H1 (cell line): ENCODE results near the gene TASOR2. TPM values are rescaled to one million over a fixed set of nuclear protein-coding genes. Genes with fewer than 3 reads are reported as not detected.

ENCODE experiments used
- CTCF ChIA-PET: fragments of 300-600 bp; sonication (Branson Sonifier 250); formaldehyde crosslinking; loops from one replicate; lab custom pipeline; 2021; ENCODE audit not compliant: partially characterized antibody; lab: Charles Lee
- POLR2A ChIA-PET: fragments of 300-600 bp; sonication (Branson Sonifier 250); formaldehyde crosslinking; loops from one replicate; lab custom pipeline; 2021; ENCODE audit warnings: inconsistent platforms; ENCODE audit not compliant: partially characterized antibody; lab: Charles Lee
- DNase-seq, 2 experiments: peaks; one replicate each; pipeline versions ENCODE4 v3.0.0 to v3.0.0-alpha.2; 2010 to 2022; ENCODE audit warnings: low spot score in 2 of 2, low read depth in 1 of 2, mixed read lengths in 1 of 2
- FAIRE-seq: peaks from 2 replicates; lab custom pipeline; 2011; peaks lifted over from hg19 to GRCh38; lab: Jason Lieb, UNC
- H2AFZ ChIP-seq: 2 replicates; pipeline ENCODE4 v1.8.1; 2012; ENCODE audit warnings: low read length, inconsistent platforms
- H2AK5ac ChIP-seq: 2 replicates; pipeline ENCODE4 v1.6.1; 2013; ENCODE audit warnings: low read depth, low read length
- H2BK120ac ChIP-seq: replicated peaks from 2 replicates; pipeline ENCODE3; 2013; ENCODE audit warnings: low read depth, low read length, inconsistent platforms
- H2BK12ac ChIP-seq: 2 replicates; pipeline ENCODE4 v1.6.1; 2013; ENCODE audit warnings: low read depth, low read length
- H2BK15ac ChIP-seq: 2 replicates; pipeline ENCODE4 v1.6.1; 2013; ENCODE audit warnings: low read length
- H2BK20ac ChIP-seq: 2 replicates; pipeline ENCODE4 v1.6.1; 2013; ENCODE audit warnings: low read length
- H2BK5ac ChIP-seq: 2 replicates; pipeline ENCODE4 v1.6.1; 2013; ENCODE audit warnings: low read depth, low read length
- H3K14ac ChIP-seq: 2 replicates; pipeline ENCODE4 v1.6.1; 2013; ENCODE audit warnings: inconsistent platforms; ENCODE audit not compliant: insufficient read length
- H3K18ac ChIP-seq: 2 replicates; pipeline ENCODE4 v1.6.1; 2013; ENCODE audit warnings: low read length; ENCODE audit errors: extremely low read depth
- H3K23ac ChIP-seq: 2 replicates; pipeline ENCODE4 v1.6.1; 2013; ENCODE audit warnings: inconsistent platforms; ENCODE audit not compliant: insufficient read length
- H3K23me2 ChIP-seq: 2 replicates; pipeline ENCODE4 v1.6.1; 2013; ENCODE audit warnings: low read depth, low read length
- H3K27ac ChIP-seq: 2 replicates; pipeline ENCODE4 v1.6.1; 2011; ENCODE audit warnings: low read depth, low read length, inconsistent platforms
- H3K27me3 ChIP-seq, 4 experiments: replicated peaks in 1 of 4; 1 replicate in 1 of 4; 2 replicates in 3 of 4; pipeline versions ENCODE4 v1.6.1 to v1.8.1; 2011 to 2013; ENCODE audit warnings: low read length in 3 of 4, mild to moderate bottlenecking in 3 of 4, inconsistent platforms in 2 of 4, mixed read lengths in 2 of 4, moderate library complexity in 1 of 4; ENCODE audit not compliant: control insufficient read depth in 3 of 4, insufficient read depth in 3 of 4; ENCODE audit errors: extremely low read depth in 1 of 4
- H3K36me3 ChIP-seq, 4 experiments: 2 replicates each; pipeline versions ENCODE4 v1.6.1 to v1.8.1; 2011 to 2013; ENCODE audit warnings: mild to moderate bottlenecking in 4 of 4, low read length in 3 of 4, moderate library complexity in 2 of 4, control low read depth in 1 of 4, inconsistent platforms in 1 of 4; ENCODE audit not compliant: insufficient read depth in 4 of 4, control insufficient read depth in 2 of 4
- H3K4ac ChIP-seq: replicated peaks from 2 replicates; pipeline ENCODE3; 2013; ENCODE audit warnings: low read length, low read depth, mixed read lengths, inconsistent platforms; ENCODE audit not compliant: insufficient read length
- H3K4me1 ChIP-seq, 4 experiments: replicated peaks in 1 of 4; 1 replicate in 1 of 4; 2 replicates in 3 of 4; pipeline versions ENCODE4 v1.6.1 to v1.8.1; 2011 to 2013; ENCODE audit warnings: low read length in 3 of 4, inconsistent platforms in 2 of 4, mixed read lengths in 1 of 4; ENCODE audit not compliant: insufficient read depth in 4 of 4, control insufficient read depth in 3 of 4
- H3K4me2 ChIP-seq, 2 experiments: 2 replicates each; pipeline versions ENCODE4 v1.6.1 to v1.8.1; 2011 to 2013; ENCODE audit warnings: low read depth in 2 of 2, low read length in 2 of 2, control low read depth in 1 of 2, inconsistent platforms in 1 of 2, mild to moderate bottlenecking in 1 of 2; ENCODE audit not compliant: insufficient read depth in 1 of 2
- H3K4me3 ChIP-seq, 4 experiments: fragments of 200-600, 300-600 bp in 1 of 4; sonication (generic), shearing (Covaris generic), sonication (Bioruptor Twin) in 1 of 4; 2 replicates each; pipeline versions ENCODE4 v1.5.1 to v1.8.1; 2011 to 2016; ENCODE audit warnings: low read length in 4 of 4, low read depth in 3 of 4, control low read depth in 2 of 4, inconsistent platforms in 2 of 4, mild to moderate bottlenecking in 2 of 4, mixed read lengths in 1 of 4, moderate library complexity in 1 of 4; ENCODE audit not compliant: insufficient read depth in 2 of 4; ENCODE audit errors: extremely low read depth in 1 of 4
- H3K56ac ChIP-seq: replicated peaks from 2 replicates; pipeline ENCODE3; 2013; ENCODE audit warnings: low read depth, mild to moderate bottlenecking, mixed read lengths, low read length, inconsistent platforms; ENCODE audit not compliant: insufficient read length
- H3K79me1 ChIP-seq: 2 replicates; pipeline ENCODE4 v1.6.1; 2013; ENCODE audit warnings: low read depth, low read length, control low read depth
- H3K79me2 ChIP-seq, 2 experiments: 2 replicates each; pipeline versions ENCODE4 v1.6.1 to v1.8.1; 2012 to 2013; ENCODE audit warnings: low read length in 2 of 2, mild to moderate bottlenecking in 2 of 2, inconsistent platforms in 1 of 2; ENCODE audit not compliant: insufficient read depth in 2 of 2, control insufficient read depth in 1 of 2
- H3K9ac ChIP-seq, 4 experiments: replicated peaks in 1 of 4; 1 replicate in 1 of 4; 2 replicates in 3 of 4; pipeline versions ENCODE4 v1.6.1 to v1.8.1; 2011 to 2013; ENCODE audit warnings: low read depth in 3 of 4, low read length in 3 of 4, control low read depth in 2 of 4, mild to moderate bottlenecking in 2 of 4, moderate library complexity in 2 of 4, inconsistent platforms in 1 of 4; ENCODE audit errors: extremely low read depth in 1 of 4
- H3K9me3 ChIP-seq, 2 experiments: 2 replicates each; pipeline versions ENCODE4 v1.6.1 to v1.8.1; 2012 to 2013; ENCODE audit warnings: mild to moderate bottlenecking in 2 of 2, moderate library complexity in 2 of 2, control low read depth in 1 of 2, inconsistent platforms in 1 of 2, low read depth in 1 of 2, low read length in 1 of 2, mixed read lengths in 1 of 2; ENCODE audit not compliant: insufficient read depth in 2 of 2
- H4K20me1 ChIP-seq, 2 experiments: replicated peaks in 1 of 2; 2 replicates each; pipeline versions ENCODE3 to v1.8.1; 2011 to 2013; ENCODE audit warnings: inconsistent platforms in 2 of 2, low read length in 2 of 2, mild to moderate bottlenecking in 1 of 2; ENCODE audit not compliant: insufficient read depth in 2 of 2, control insufficient read depth in 1 of 2
- H4K5ac ChIP-seq: 2 replicates; pipeline ENCODE4 v1.6.1; 2013; ENCODE audit warnings: low read length, low read depth, mixed read lengths, inconsistent platforms; ENCODE audit not compliant: insufficient read length
- H4K8ac ChIP-seq: 2 replicates; pipeline ENCODE4 v1.8.0; 2013; ENCODE audit warnings: mild to moderate bottlenecking, moderate library complexity, low read length, inconsistent platforms; ENCODE audit not compliant: insufficient read depth; ENCODE audit errors: extremely low read depth
- H4K91ac ChIP-seq: replicated peaks from 2 replicates; pipeline ENCODE3; 2013; ENCODE audit warnings: low read length, mixed read lengths, inconsistent platforms; ENCODE audit not compliant: insufficient read length
- BRCA1 ChIP-seq: IDR thresholded peaks from 2 replicates; pipeline ENCODE4 v1.6.1; 2012; ENCODE audit warnings: low read depth, low read length, improper control_type of control experiment
- CEBPB ChIP-seq: IDR thresholded peaks from 2 replicates; pipeline ENCODE4 v1.6.1; 2012; ENCODE audit warnings: low read depth, low read length
- CTBP2 ChIP-seq: IDR thresholded peaks from 2 replicates; pipeline ENCODE4 v1.7.0; 2011; ENCODE audit warnings: borderline replicate concordance, mild to moderate bottlenecking, moderate library complexity, mixed read lengths, low read length; ENCODE audit not compliant: insufficient read depth, insufficient read length
- E2F6 ChIP-seq: IDR thresholded peaks from 2 replicates; pipeline ENCODE4 v1.6.1; 2012; ENCODE audit warnings: inconsistent platforms
- EZH2 ChIP-seq: fragments of 200-600 bp; sonication (generic); IDR thresholded peaks from 2 replicates; pipeline ENCODE4 v1.7.1; 2012; ENCODE audit warnings: low read depth, mild to moderate bottlenecking, moderate library complexity, low read length, inconsistent platforms; ENCODE audit not compliant: severe bottlenecking
- HDAC2 ChIP-seq, 2 experiments: fragments of 300-600 bp in 1 of 2; sonication (generic) in 1 of 2; IDR thresholded peaks; 2 replicates each; pipeline ENCODE4 v1.6.1; 2011 to 2012; ENCODE audit warnings: low read depth in 2 of 2, low read length in 2 of 2, mild to moderate bottlenecking in 2 of 2, moderate library complexity in 2 of 2, borderline replicate concordance in 1 of 2, inconsistent platforms in 1 of 2
- MAX ChIP-seq: IDR thresholded peaks from 2 replicates; pipeline ENCODE4 v1.6.1; 2012; ENCODE audit warnings: inconsistent platforms
- POLR2A ChIP-seq, 2 experiments: IDR thresholded peaks; 1 replicate in 1 of 2; 2 replicates in 1 of 2; pipeline ENCODE4 v1.6.1; 2011; ENCODE audit warnings: low read depth in 2 of 2, low read length in 2 of 2, mild to moderate bottlenecking in 2 of 2; ENCODE audit errors: control extremely low read depth in 1 of 2
- SIX5 ChIP-seq: IDR thresholded peaks from 2 replicates; pipeline ENCODE4 v1.6.1; 2011; ENCODE audit warnings: mild to moderate bottlenecking, low read depth, low read length
- SP2 ChIP-seq: IDR thresholded peaks from 2 replicates; pipeline ENCODE4 v1.6.1; 2012; ENCODE audit warnings: mild to moderate bottlenecking, low read length, inconsistent platforms
- TAF1 ChIP-seq: IDR thresholded peaks from 2 replicates; pipeline ENCODE4 v1.6.1; 2011; ENCODE audit warnings: mild to moderate bottlenecking, low read depth, low read length
- TBP ChIP-seq: IDR thresholded peaks from 2 replicates; pipeline ENCODE4 v1.6.1; 2011; ENCODE audit warnings: low read depth, low read length, improper control_type of control experiment
- TEAD4 ChIP-seq: IDR thresholded peaks from 2 replicates; pipeline ENCODE4 v1.6.1; 2012; ENCODE audit warnings: low read depth, low read length, inconsistent platforms, mixed read lengths
- WGBS, 2 experiments: shearing (Covaris generic) in 1 of 2; methylation state at CpG; one replicate each; pipeline versions ENCODE4 v1.1.6 to v1.1.7; 2013 to 2015; ENCODE audit warnings: low lambda C conversion rate in 2 of 2, mixed read lengths in 2 of 2, inconsistent platforms in 1 of 2, low coverage in 1 of 2, missing lambda C conversion rate in 1 of 2; ENCODE audit not compliant: insufficient replicate concordance in 2 of 2, insufficient coverage in 1 of 2, insufficient read length in 1 of 2; ENCODE audit errors: extremely low coverage in 1 of 2, missing lambda C conversion rate in 1 of 2; 5-methylcytosine and 5-hydroxymethylcytosine counted together
- polyA plus RNA-seq, 7 experiments: library from polyadenylated mRNA; depleted of rRNA in 3 of 7; stranded (reverse) in 5 of 7; unstranded in 2 of 7; fragments of >200 nt in 5 of 7; fragments of 200-250 nt in 2 of 7; gene quantifications; 1 replicate in 5 of 7; 2 replicates in 1 of 7; 4 replicates in 1 of 7; pipeline versions ENCODE4 v1.2.1 to v1.2.3, GENCODE V29; 2011 to 2013; ENCODE audit warnings: missing spikeins in 2 of 7, mixed read lengths in 2 of 7
- total RNA-seq: library from RNA; stranded (reverse); fragmentation: NEBNext Ultra II Directional; extraction: Animal tissue kit (Norgen Biotek cat#: 25700); gene quantifications from 2 replicates; pipeline ENCODE4 v1.2.1, GENCODE V29; 2021

The TASOR2 gene
- total and polyA plus RNA-seq, 2 of the 8 experiments (the other 6 are each of a cell fraction or from before 2014, with no cell fraction given) = 13.1 to 74.9 TPM

GRCh38 chr10:5645944-5646617 lies 38.6 kb upstream of the TASOR2 start:
- Histone ChIP-seq H2BK12ac (no peak overlapping the region), H4K20me1 (no peaks in the 10 kb centered on the region), H3K9me3 (no peaks in the 10 kb centered on the region), H3K56ac (no peak overlapping the region), H4K8ac (no peak overlapping the region), H3K4me1 (no peaks in the 10 kb centered on the region; a peak in 1 of 7 replicates), H3K79me2 (no peaks in the 10 kb centered on the region), H3K9ac (no peak overlapping the region), H3K4ac (no peak overlapping the region), H2BK5ac (no peak overlapping the region), H3K27me3 (no peaks in the 10 kb centered on the region), H3K14ac (no peak overlapping the region), H3K79me1 (peaks cover 3% of the 10 kb centered on the region; the same call in 1 of the 2 replicates), H3K23me2 (no peaks in the 10 kb centered on the region), H3K27ac (no peak overlapping the region), H2BK120ac (no peak overlapping the region), H3K18ac (no peak overlapping the region), H2AK5ac (no peak overlapping the region), H3K4me2 (no peak overlapping the region), H3K4me3 (no peak overlapping the region), H4K5ac (no peak overlapping the region), H2AFZ (no peak overlapping the region), H3K23ac (no peak overlapping the region), H4K91ac (no peak overlapping the region), H2BK15ac (no peak overlapping the region), H2BK20ac (no peak overlapping the region), H3K36me3 (peaks cover 0 to 12% (median 6%) of the 10 kb centered on the region in 4 experiments; a peak in 4 of 8 replicates)
- WGBS, 2 experiments = 84% methylated on average over 21 of the region's 21 CpGs; no CpG with 5 or more reads in 1 of the 2 experiments
- DNase-seq (no peak), FAIRE-seq (no peak)
- POLR2A ChIA-PET = no interaction called here
- CTCF ChIA-PET = interaction anchor here (1.0 to 2.9 kb wide), 2 partner anchors 16 to 23 kb away, joined by 7 to 8 read pairs; no protein-coding TSS in a partner anchor
- TF ChIP-seq SP2 = no peak
- no peak for TF ChIP-seq CEBPB
- TF ChIP-seq CTBP2 = no peak
- TF ChIP-seq POLR2A (IDR thresholded peaks at IDR 0.05; ENCODE audit: control extremely low read depth in 1 of 2, low read depth in 2 of 2, low read length in 2 of 2) = no peak
- TF ChIP-seq BRCA1 = no peak
- no peak for TF ChIP-seq HDAC2 (IDR thresholded peaks at IDR 0.05; ENCODE audit: borderline replicate concordance in 1 of 2, low read depth in 2 of 2, low read length in 2 of 2)
- TF ChIP-seq TBP = no peak
- no peak for TF ChIP-seq E2F6
- no peak for TF ChIP-seq TEAD4
- no peak for TF ChIP-seq SIX5
- no peak for TF ChIP-seq TAF1
- no peak for TF ChIP-seq MAX
- TF ChIP-seq EZH2 = no peak
